Hypothalamus (tissue), 51 donors: ENCODE results near the gene CACNA1D.
A peak's percentile ranks its signal among the peaks of the same experiment; 100 is the strongest.

ENCODE experiments used
- DNase-seq, 51 donors: peaks; one replicate each; lab custom pipeline; 2025; lab: John Stamatoyannopoulos, UW

Gene CACNA1D

GRCh38 chr3:53800041-53800906 lies 305.9 kb downstream of the CACNA1D start:
- no peak for DNase-seq

GRCh38 chr3:53801319-53801718 lies 306.9 kb downstream of the CACNA1D start:
- DNase-seq = no peak

GRCh38 chr3:53802256-53802880 lies 308.0 kb downstream of the CACNA1D start:
- no peak for DNase-seq

- no peak for DNase-seq
Observed at GRCh38 chr3:53803124-53803815, 308.9 kb downstream of the CACNA1D start.

GRCh38 chr3:53803816-53804695 lies 309.6 kb downstream of the CACNA1D start:
- no peak for DNase-seq

GRCh38 chr3:53804697-53805462 lies 310.5 kb downstream of the CACNA1D start:
- DNase-seq = peak in 2 of 51 donors; percentile 26 to 65

- no peak for DNase-seq
Observed at GRCh38 chr3:53805463-53806159, 311.2 kb downstream of the CACNA1D start.

GRCh38 chr3:53806182-53807116 lies 312.0 kb downstream of the CACNA1D start:
- peak in 1 of 51 donors; percentile 39 for DNase-seq

- no peak for DNase-seq
Observed at GRCh38 chr3:53807117-53807810, 312.9 kb downstream of the CACNA1D start.

GRCh38 chr3:53808496-53808895 lies 314.1 kb downstream of the CACNA1D start:
- DNase-seq = no peak

GRCh38 chr3:53809267-53809666 lies 314.9 kb downstream of the CACNA1D start:
- DNase-seq = no peak

- no peak for DNase-seq
Observed at GRCh38 chr3:53809764-53810400, 315.5 kb downstream of the CACNA1D start.

GRCh38 chr3:53811143-53811927 lies 316.9 kb downstream of the CACNA1D start:
- DNase-seq = no peak

GRCh38 chr3:53812434-53812833 lies 318.0 kb downstream of the CACNA1D start:
- DNase-seq = no peak

- DNase-seq = peak in 1 of 51 donors; percentile 18
Observed at GRCh38 chr3:53813229-53813628, 318.8 kb downstream of the CACNA1D start.

- DNase-seq = no peak
Observed at GRCh38 chr3:53813876-53814275, 319.5 kb downstream of the CACNA1D start.
